ENCODE measurements around the gene CNBP. TPM values are rescaled to one million over a fixed set of nuclear protein-coding genes. Genes with fewer than 3 reads are reported as not detected.

CNBP gene
- total and polyA plus RNA-seq, 10 of the 15 experiments (the other 5 are each of a cell fraction or from before 2014, with no cell fraction given), result 300 to 719 (median 439) TPM

GRCh38 chr3:129197321-129197720, 13.6 kb upstream of the CNBP start:
- ChIA-PET RAD21 (ENCODE audit: unreplicated experiment) (no interaction called here), CTCF (interaction anchor here (0.9 to 1.0 kb wide), 2 partner anchors 23 to 144 kb away, joined by 3 to 4 read pairs; no protein-coding TSS in a partner anchor), POLR2A (interaction anchor here (0.6 kb wide), 1 partner anchor 36 kb away, joined by 4 read pairs; no protein-coding TSS in a partner anchor), SMC1A (ENCODE audit: uncharacterized antibody, unreplicated experiment) (interaction anchor here (0.6 to 1.3 kb wide), 2 partner anchors 11 to 166 kb away, joined by 3 read pairs; no protein-coding TSS in a partner anchor)
- Histone ChIP-seq H3K79me2 (ENCODE audit: control insufficient read depth, insufficient read depth, low read length) (no peaks in the 10 kb centered on the region), H3K4me3 (no peak overlapping the region), H3K9ac (ENCODE audit: control insufficient read depth, insufficient read depth, low read length) (no peak overlapping the region), H4K20me1 (ENCODE audit: control insufficient read depth, insufficient read depth) (no peaks in the 10 kb centered on the region), H2AFZ (ENCODE audit: control insufficient read depth, low read depth, low read length) (no peak overlapping the region), H3K27me3 (replicated peaks in 1 of 2; ENCODE audit: control insufficient read depth in 2 of 2, insufficient read depth in 2 of 2, low read length in 1 of 2) (no peaks in the 10 kb centered on the region), H3K4me1 (ENCODE audit: control insufficient read depth, insufficient read depth, low read length) (no peaks in the 10 kb centered on the region), H3K4me2 (ENCODE audit: control insufficient read depth, insufficient read depth) (no peak overlapping the region), H3K9me3 (replicated peaks; ENCODE audit: control insufficient read depth, insufficient read depth, low read length) (no peaks in the 10 kb centered on the region), H3K36me3 (ENCODE audit: control insufficient read depth in 2 of 2, insufficient read depth in 2 of 2, low read length in 1 of 2) (no peaks in the 10 kb centered on the region), H3K27ac (ENCODE audit: control insufficient read depth, insufficient read depth) (no peak overlapping the region)
- FAIRE-seq (no peak), ATAC-seq (no peak), DNase-seq (ENCODE audit: low read depth, low spot score) (no peak)
- 100% methylated on average over 1 of the region's 1 CpG for WGBS (ENCODE audit: insufficient coverage, insufficient replicate concordance, low lambda C conversion rate, missing lambda C conversion rate)
- TF ChIP-seq CHD4 (IDR thresholded peaks at IDR 0.05), result no peak
- TF ChIP-seq DPF2 (IDR thresholded peaks at IDR 0.05), result no peak
- TF ChIP-seq SREBF1 (IDR thresholded peaks at IDR 0.05; ENCODE audit: low read length), result no peak
- no peak for TF ChIP-seq NFIC (IDR thresholded peaks at IDR 0.05; ENCODE audit: low read depth, low read length)
- no peak for TF ChIP-seq TBL1XR1 (IDR thresholded peaks at IDR 0.05; ENCODE audit: low read depth, low read length)
- no peak for TF ChIP-seq EP300 (IDR thresholded peaks at IDR 0.05; ENCODE audit: borderline replicate concordance in 1 of 2, control insufficient read depth in 1 of 2, low read depth in 2 of 2, low read length in 2 of 2)
- TF ChIP-seq RB1 (IDR thresholded peaks at IDR 0.05; ENCODE audit: borderline replicate concordance), result no peak
- no peak for TF ChIP-seq STAT1 (conservative IDR thresholded peaks at IDR 0.05)
- TF ChIP-seq ZBED1 (IDR thresholded peaks at IDR 0.05; ENCODE audit: borderline replicate concordance), result no peak
- no peak for TF ChIP-seq MTA2 (IDR thresholded peaks at IDR 0.05; ENCODE audit: low read depth)
- TF ChIP-seq, protein P1, sequence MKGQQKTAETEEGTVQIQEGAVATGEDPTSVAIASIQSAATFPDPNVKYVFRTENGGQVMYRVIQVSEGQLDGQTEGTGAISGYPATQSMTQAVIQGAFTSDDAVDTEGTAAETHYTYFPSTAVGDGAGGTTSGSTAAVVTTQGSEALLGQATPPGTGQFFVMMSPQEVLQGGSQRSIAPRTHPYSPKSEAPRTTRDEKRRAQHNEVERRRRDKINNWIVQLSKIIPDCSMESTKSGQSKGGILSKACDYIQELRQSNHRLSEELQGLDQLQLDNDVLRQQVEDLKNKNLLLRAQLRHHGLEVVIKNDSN (IDR thresholded peaks at IDR 0.05; ENCODE audit: borderline replicate concordance, extremely low read length, insufficient read depth, low read depth, low read length), result no peak
- TF ChIP-seq IRF4 (IDR thresholded peaks at IDR 0.05; ENCODE audit: low read depth, low read length), result no peak
- TF ChIP-seq ETV6 (conservative IDR thresholded peaks at IDR 0.05 in 1 of 2, IDR thresholded peaks at IDR 0.05 in 1 of 2; ENCODE audit: borderline replicate concordance in 1 of 2, low read depth in 1 of 2), result no peak
- TF ChIP-seq RAD51 (IDR thresholded peaks at IDR 0.05), result no peak
- TF ChIP-seq, protein P2, sequence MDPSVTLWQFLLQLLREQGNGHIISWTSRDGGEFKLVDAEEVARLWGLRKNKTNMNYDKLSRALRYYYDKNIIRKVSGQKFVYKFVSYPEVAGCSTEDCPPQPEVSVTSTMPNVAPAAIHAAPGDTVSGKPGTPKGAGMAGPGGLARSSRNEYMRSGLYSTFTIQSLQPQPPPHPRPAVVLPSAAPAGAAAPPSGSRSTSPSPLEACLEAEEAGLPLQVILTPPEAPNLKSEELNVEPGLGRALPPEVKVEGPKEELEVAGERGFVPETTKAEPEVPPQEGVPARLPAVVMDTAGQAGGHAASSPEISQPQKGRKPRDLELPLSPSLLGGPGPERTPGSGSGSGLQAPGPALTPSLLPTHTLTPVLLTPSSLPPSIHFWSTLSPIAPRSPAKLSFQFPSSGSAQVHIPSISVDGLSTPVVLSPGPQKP (IDR thresholded peaks at IDR 0.05; ENCODE audit: low read depth, low read length), result no peak
- no peak for TF ChIP-seq BRCA1 (IDR thresholded peaks at IDR 0.05; ENCODE audit: low read depth, low read length)
- no peak for TF ChIP-seq ZSCAN29 (IDR thresholded peaks at IDR 0.05)
- TF ChIP-seq BACH1 (IDR thresholded peaks at IDR 0.05; ENCODE audit: borderline replicate concordance), result no peak
- in situ Hi-C loops (cut with MboI), result no loop called here
- intact Hi-C loops (cut with micrococcal nuclease; ENCODE audit: unreplicated experiment), result no loop called here
- BruUV-seq (replicated peaks), result no TSS peak

Data from GM12878 (cell line).